GM18873 (cell line): Measurements from ENCODE around the gene MAGI1.
"Not testable (repeated sequence)": the region's sequence is repeated elsewhere in the genome, so short reads cannot be mapped to it uniquely, and the experiment has no call there.

ENCODE experiments used
- ATAC-seq: cut with Tn5 transposase; IDR thresholded peaks from one replicate; pipeline ENCODE4 v1.9.1; 2021; ENCODE audit warnings: mild to moderate bottlenecking, moderate library complexity, moderate number of reproducible peaks; ENCODE audit not compliant: unreplicated experiment, low FRiP score

MAGI1 gene

GRCh38 chr3:65886391-65886790 is 152.3 kb downstream of the MAGI1 start:
- no peak for ATAC-seq

- no peak for ATAC-seq
Observed at GRCh38 chr3:65884071-65884470, 154.6 kb downstream of the MAGI1 start.

- ATAC-seq: no peak
Observed at GRCh38 chr3:65883613-65884012, 155.1 kb downstream of the MAGI1 start.

GRCh38 chr3:65880350-65880749 is 158.4 kb downstream of the MAGI1 start:
- ATAC-seq: no peak

- no peak for ATAC-seq
Observed at GRCh38 chr3:65879372-65879771, 159.3 kb downstream of the MAGI1 start.

- no peak for ATAC-seq
Observed at GRCh38 chr3:65878831-65879230, 159.9 kb downstream of the MAGI1 start.

GRCh38 chr3:65877160-65877559 is 161.6 kb downstream of the MAGI1 start:
- no peak for ATAC-seq

GRCh38 chr3:65876028-65876420 is 162.7 kb downstream of the MAGI1 start:
- ATAC-seq: no peak

GRCh38 chr3:65875393-65876027 is 163.2 kb downstream of the MAGI1 start:
- no peak for ATAC-seq

- no peak for ATAC-seq
Observed at GRCh38 chr3:65873869-65874268, 164.8 kb downstream of the MAGI1 start.

GRCh38 chr3:65873028-65873427 is 165.7 kb downstream of the MAGI1 start:
- ATAC-seq: no peak

- ATAC-seq: no peak
Observed at GRCh38 chr3:65871305-65872141, 167.2 kb downstream of the MAGI1 start.

- ATAC-seq: no peak
Observed at GRCh38 chr3:65869798-65870197, 168.9 kb downstream of the MAGI1 start.

GRCh38 chr3:65867463-65868210 is 171.1 kb downstream of the MAGI1 start:
- no peak for ATAC-seq

- no peak for ATAC-seq
Observed at GRCh38 chr3:65864357-65864904, 174.3 kb downstream of the MAGI1 start.

- no peak for ATAC-seq
Observed at GRCh38 chr3:65861718-65862117, 177.0 kb downstream of the MAGI1 start.

- not testable (repeated sequence) for ATAC-seq
Observed at GRCh38 chr3:65859612-65860011, 179.1 kb downstream of the MAGI1 start.

GRCh38 chr3:65858749-65859148 is 180.0 kb downstream of the MAGI1 start:
- ATAC-seq: no peak

GRCh38 chr3:65857327-65857726 is 181.4 kb downstream of the MAGI1 start:
- ATAC-seq: no peak

GRCh38 chr3:65856907-65857306 is 181.8 kb downstream of the MAGI1 start:
- no peak for ATAC-seq
